ELF-1 (cell line): ENCODE data around the gene DPY30.
"Not testable (repeated sequence)": the region's sequence is repeated elsewhere in the genome, so short reads cannot be mapped to it uniquely, and the experiment has no call there.

ENCODE experiments used
- DNase-seq: peaks from one replicate; pipeline ENCODE4 v3.0.0-alpha.2; 2016; ENCODE audit warnings: low read depth, low spot score

The DPY30 gene

DNA sequence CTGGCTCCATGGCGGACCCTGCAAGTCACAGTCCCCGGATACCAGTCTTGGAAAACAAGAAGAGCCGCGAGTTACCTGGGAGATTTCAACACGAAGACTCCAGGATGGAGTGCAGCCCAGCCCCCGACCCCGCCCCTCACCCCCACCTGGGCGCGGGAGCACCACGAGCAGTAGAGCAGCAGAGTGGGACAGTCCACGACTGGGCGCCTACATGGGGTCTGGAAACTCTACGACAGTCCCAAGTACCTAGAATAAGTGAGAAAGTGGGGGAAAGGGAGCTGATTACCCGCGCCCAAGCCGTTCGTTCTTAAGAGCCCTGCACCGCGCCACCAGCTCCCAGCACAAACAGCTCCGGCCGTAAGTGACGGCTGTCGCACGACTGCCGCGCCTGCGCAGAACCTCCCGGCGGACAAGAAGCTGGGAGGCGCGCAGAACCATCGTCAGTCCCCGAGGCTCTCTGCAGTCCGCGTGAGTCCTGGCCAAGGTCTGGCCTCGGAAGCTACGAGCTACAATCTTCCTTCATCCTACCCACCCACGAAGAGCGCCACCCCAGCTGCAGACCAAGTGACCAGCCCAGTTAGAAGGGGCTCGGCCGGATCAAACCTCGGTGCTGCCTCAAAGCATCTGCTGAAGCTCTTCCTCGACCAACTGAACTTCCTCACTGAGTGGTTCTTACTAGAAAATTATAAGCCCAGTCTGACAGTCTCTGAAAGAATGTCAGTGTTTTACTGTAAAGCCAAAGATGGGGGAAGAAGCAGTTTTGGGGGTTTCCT lies at the start of gene DPY30:
Gene DPY30 (minus strand): TSS at position 359 of the 773 bp plus-strand sequence. CDS start 349 bp downstream, at position 10.
- peak; percentile 97 for DNase-seq

- DNase-seq: no peak
Observed at GRCh38 chr2:32074134-32074506, 34.5 kb upstream of the DPY30 start.

DNA sequence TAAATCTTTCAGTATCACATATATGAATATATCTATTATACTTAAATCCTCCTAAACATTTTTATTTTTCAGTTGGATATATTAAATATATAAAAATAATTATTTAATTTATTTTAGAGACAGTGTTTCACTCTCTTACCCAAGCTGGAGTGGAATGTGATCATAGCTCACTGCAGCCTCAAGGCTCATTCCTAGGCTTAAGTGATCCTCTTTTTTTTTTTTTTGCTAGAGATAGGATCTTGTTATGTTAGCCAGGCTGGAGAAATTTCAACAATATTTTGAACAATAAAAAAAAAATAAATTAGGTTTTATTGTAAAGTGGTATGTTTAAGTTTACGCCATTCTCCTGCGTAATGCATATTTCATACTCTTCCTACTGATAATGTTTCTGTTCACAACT lies 27.9 kb upstream of the DPY30 start:
- DNase-seq: no peak

GRCh38 chr2:32064713-32065112 lies 25.1 kb upstream of the DPY30 start:
- DNase-seq: no peak

DNA sequence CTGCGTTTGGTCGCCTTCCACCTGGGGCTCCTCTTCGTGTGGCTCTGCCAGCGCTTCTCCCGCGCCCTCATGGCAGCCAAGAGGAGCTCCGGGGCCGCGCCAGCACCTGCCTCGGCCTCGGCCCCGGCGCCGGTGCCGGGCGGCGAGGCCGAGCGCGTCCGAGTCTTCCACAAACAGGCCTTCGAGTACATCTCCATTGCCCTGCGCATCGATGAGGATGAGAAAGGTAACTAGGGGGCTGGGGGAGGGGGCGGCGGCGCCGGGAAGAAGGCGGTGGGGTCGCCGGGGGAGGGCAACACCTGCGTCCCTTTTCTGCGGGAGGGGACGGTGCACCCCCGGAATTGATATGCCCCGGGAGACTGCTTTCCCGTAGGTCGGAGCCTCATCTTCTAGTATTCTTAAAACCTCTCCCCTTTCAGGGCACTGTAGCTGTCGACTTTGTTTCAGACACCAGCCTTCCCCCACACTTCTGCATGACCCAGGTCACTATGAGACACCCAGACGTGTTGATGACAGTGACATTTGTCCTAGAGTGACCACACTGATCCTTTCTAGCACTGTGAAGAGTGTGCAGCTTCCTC lies 24.5 kb upstream of the DPY30 start:
- no peak for DNase-seq

DNA sequence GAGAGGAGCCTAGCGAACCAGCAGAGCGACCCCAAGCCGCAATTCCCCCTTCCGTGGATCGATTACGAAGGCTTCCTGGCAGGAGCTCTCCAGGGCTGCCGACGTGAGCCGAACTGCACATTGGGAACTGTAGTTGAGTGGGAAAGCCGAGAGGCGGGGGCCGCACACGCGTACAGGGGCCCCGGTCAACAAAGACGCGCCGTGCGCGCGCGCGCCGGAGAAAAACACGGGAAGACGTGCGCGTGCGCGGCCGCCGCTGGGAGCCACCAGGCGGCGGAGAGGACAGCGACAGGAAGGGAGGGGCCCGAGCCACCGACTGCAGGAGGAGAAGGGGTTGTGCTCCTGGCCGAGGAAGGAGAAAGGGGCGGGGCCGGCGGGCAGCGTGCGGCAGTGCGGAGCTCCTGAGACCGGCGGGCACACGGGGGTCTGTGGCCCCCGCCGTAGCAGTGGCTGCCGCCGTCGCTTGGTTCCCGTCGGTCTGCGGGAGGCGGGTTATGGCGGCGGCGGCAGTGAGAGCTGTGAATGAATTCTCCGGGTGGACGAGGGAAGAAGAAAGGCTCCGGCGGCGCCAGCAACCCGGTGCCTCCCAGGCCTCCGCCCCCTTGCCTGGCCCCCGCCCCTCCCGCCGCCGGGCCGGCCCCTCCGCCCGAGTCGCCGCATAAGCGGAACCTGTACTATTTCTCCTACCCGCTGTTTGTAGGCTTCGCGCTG lies 23.9 kb upstream of the DPY30 start, which contains the start of gene SPAST:
Gene SPAST (plus strand): TSS at position 247 of the 711 bp plus-strand sequence. CDS start 276 bp downstream, at position 523.
- peak; percentile 99 for DNase-seq

GRCh38 chr2:32061973-32062861 lies 22.6 kb upstream of the DPY30 start:
- DNase-seq: peak; percentile 57

DNA sequence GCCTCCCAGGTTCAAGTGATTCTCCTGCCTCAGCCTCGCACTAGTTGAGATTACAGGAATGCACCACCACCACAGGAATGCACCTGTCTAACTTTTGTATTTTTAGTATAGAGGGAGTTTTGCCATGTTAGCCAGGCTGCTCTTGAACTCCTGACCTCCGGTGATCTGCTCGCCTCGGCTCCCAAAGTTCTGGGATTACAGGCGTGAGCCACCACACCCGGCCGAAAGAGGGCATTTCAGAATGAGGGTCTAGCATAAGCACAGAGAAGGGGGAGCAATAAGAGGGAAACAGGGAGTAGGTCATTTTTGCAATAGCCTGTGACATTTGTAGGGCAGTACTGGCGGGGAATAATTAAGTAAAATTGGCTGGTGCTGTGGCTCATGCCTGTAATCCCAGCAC lies 21.8 kb upstream of the DPY30 start:
- no peak for DNase-seq

GRCh38 chr2:32060266-32060665 lies 20.7 kb upstream of the DPY30 start:
- no peak for DNase-seq

DNA sequence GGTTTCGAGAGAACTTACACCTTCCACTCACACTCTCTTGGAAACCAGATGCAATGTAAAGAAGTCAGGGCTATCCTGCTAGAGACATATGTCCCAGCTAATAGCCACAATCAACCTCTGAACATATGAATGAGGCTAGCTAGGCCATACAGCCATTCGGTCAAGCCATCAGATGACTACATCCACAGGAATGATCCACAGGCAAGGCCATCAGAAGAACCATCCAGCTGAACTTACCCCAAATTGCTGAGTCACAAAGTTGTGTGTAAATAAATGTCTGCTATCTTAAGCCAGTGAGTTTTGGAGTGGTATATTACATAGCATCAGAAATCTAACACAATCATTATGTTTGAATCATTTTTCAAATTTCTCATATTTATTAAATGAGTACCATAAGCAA lies 18.5 kb upstream of the DPY30 start:
- no peak for DNase-seq

- not testable (repeated sequence) for DNase-seq
Observed at GRCh38 chr2:32054583-32054982, 15.0 kb upstream of the DPY30 start.

- no peak for DNase-seq
Observed at GRCh38 chr2:32051836-32052439, 12.3 kb upstream of the DPY30 start.

GRCh38 chr2:32043561-32043960 lies 4.0 kb upstream of the DPY30 start:
- no peak for DNase-seq

- not testable (repeated sequence) for DNase-seq
Observed at GRCh38 chr2:32034198-32034887, 5.3 kb downstream of the DPY30 start.

GRCh38 chr2:32018789-32019482 lies 20.7 kb downstream of the DPY30 start:
- DNase-seq: not testable (repeated sequence)

DNA sequence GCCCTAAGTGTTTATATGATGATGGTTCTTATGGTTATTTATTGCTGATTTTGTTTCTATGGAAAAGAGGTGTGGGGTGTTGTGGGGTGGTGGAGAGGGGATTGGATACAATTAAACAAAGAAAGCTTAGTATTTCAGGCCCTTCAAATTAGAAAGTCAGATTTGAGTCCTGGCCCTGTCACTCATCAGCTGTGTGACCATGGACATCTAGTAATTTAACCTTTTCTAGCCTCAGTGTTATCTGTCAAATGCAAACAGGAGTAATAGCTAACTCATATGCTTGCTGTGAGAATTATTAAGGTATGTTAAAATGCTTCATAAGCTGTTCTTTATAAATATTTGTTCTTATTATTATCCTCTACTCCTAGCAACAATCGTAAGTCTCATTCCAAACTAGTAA lies 26.7 kb downstream of the DPY30 start:
- no peak for DNase-seq

DNA sequence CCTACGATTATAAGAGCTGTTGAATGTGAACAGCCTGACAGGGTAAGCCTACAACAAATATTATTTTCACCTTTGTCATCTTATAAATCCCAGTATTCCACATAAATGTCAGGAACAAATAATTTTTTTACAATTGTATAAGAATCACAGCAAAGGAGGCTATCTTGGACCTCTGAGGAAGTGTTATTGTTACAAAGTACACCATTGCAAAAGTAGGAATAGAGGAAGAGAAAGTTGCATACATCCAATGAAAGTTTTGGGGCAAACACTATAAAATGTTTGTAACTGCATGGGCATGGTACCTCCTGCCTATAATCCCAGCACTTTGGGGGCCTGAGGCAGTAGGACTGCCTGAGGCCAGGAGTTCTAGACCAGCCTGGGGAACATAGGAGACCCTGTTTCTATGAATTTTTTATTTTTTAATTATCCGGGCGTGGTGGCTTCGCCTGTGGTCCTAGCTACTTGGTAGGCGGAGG lies 28.1 kb downstream of the DPY30 start:
- peak; percentile 9 for DNase-seq

DNA sequence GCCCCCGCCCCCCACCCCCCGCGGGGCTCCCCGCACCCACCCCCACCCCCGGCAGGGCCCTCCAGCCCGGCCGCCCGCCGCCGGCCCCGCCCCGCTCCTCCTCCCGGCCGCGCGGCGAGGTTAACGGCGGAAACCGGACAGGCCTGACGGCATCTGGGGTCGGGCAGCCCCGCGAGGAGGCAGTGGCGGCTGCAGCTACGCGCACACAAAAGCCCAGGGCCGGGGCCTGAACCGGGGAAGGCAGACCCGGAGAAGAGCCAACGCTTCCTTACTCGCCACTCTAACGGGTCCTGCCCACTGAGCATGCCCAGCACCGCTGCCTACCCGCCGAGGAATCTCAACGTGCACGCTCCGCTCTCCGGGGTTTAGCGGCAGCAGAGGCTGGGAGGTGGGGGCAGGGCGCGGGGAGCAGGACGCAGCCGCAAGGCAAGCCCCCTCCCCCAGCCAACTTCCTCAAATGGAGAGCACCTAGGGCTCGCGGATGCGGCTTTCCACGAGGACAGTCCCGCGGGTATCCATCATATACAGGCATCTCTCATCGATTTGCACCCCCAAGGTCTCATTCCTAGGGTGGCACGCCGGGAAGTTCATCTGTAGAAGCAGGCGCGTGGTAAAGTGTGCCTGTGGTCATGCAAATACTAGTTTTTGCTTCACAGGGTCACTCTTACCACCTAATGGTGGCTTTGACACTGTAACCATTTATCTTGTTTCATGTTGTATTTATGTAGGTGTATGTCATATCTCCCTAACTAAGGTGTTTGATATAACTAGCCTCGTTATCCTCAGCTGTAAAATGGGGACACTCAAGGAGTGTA lies 28.7 kb downstream of the DPY30 start, which contains the start of gene MEMO1:
Gene MEMO1 (minus strand): TSS at position 339 of the 815 bp plus-strand sequence. CDS start 761 bp downstream, outside the sequence.
- DNase-seq: peak; percentile 96

DNA sequence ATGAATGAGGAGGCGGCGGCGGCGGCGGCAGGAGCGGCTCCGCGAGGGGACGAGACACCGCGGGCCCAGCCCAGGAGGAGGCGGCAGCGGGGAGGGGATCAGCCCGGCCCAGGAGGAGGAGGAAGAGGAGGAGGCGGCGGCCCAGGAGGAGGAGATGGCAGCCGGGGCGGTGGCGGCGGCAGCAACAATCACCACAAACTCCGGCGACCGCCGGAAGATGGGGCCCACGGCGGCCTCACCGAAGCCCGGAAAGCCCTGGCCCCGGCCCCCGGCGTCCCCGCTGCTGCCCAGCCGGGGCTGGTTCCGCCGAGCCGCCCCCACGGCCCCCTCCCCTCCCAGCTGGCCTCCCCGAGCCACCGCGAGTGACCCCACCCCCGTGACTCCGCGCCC lies 29.3 kb downstream of the DPY30 start:
- peak; percentile 42 for DNase-seq
